ENCODE data around the gene SETD2. TPM values are rescaled to one million over a fixed set of nuclear protein-coding genes. Genes with fewer than 3 reads are reported as not detected.

Gene SETD2
- total RNA-seq, 1 donor from 2014 or later: 53.2 TPM

- no peak overlapping the region for H3K4me3 Mint-ChIP-seq
- H3K27ac Mint-ChIP-seq: peak overlapping the region; percentile 66
- H3K4me1 Mint-ChIP-seq (ENCODE audit: unreplicated experiment): peaks cover 14% of the 10 kb centered on the region
- no peak for TF ChIP-seq CTCF (conservative IDR thresholded peaks at IDR 0.05)
- no peaks in the 10 kb centered on the region for H3K27me3 Mint-ChIP-seq
- H3K36me3 Mint-ChIP-seq: peaks cover 5% of the 10 kb centered on the region
- no peak for DNase-seq (ENCODE audit: extremely low spot score, unreplicated experiment)
- no peaks in the 10 kb centered on the region for H3K9me3 Mint-ChIP-seq
These were observed 173.1 kb downstream of the SETD2 start for GRCh38 chr3:46990573-46991374.

DNA sequence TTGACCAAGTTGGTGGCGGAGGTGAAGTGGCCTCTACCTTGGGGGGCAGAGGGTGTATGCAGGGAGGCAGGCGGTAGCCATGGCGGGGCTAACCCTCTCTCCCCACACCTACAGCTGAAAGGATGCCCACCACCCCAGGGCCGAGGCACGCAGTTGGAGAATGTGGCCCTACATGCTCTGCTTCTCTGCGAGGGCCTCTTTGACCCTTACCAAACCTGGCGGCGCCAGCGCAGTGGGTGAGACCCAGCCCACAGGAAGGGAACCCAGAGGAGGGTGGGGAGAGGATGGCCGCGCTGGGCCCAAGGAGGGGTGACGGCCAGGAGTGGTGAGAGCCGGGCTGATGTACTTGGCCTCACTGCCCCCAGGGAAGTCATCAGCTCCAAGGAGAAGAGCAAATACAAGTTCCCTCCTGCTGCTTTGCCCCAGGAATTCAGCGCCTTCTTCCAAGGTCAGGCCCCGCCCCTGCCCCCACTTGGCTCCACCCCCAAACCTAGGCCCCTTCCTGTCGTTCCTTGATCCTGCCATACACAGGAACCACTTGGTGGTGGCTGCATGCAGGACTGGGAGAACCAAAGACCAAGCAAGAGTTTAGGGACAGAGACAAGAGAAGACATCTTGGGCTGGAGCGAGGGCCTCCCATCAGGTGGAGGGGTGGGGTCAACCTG is 174.6 kb downstream of the SETD2 start:
- peaks cover 5% of the 10 kb centered on the region for H3K36me3 Mint-ChIP-seq

GRCh38 chr3:46988616-46989015 is 175.3 kb downstream of the SETD2 start:
- Mint-ChIP-seq H3K9me3 (no peaks in the 10 kb centered on the region), H3K4me3 (no peak overlapping the region), H3K27ac (no peak overlapping the region), H3K4me1 (ENCODE audit: unreplicated experiment) (peaks cover 20% of the 10 kb centered on the region), H3K27me3 (no peaks in the 10 kb centered on the region), H3K36me3 (peaks cover 5% of the 10 kb centered on the region)
- no peak for DNase-seq (ENCODE audit: extremely low spot score, unreplicated experiment)
- no peak for TF ChIP-seq CTCF (conservative IDR thresholded peaks at IDR 0.05)

More for the DNA sequence above, 174.6 kb downstream of the SETD2 start:
- H3K27me3 Mint-ChIP-seq: no peaks in the 10 kb centered on the region
- TF ChIP-seq CTCF (conservative IDR thresholded peaks at IDR 0.05): no peak
- H3K9me3 Mint-ChIP-seq: no peaks in the 10 kb centered on the region
- no peak overlapping the region for H3K27ac Mint-ChIP-seq
- no peak for DNase-seq (ENCODE audit: extremely low spot score, unreplicated experiment)
- H3K4me1 Mint-ChIP-seq (ENCODE audit: unreplicated experiment): peaks cover 20% of the 10 kb centered on the region
- H3K4me3 Mint-ChIP-seq: no peak overlapping the region

DNA sequence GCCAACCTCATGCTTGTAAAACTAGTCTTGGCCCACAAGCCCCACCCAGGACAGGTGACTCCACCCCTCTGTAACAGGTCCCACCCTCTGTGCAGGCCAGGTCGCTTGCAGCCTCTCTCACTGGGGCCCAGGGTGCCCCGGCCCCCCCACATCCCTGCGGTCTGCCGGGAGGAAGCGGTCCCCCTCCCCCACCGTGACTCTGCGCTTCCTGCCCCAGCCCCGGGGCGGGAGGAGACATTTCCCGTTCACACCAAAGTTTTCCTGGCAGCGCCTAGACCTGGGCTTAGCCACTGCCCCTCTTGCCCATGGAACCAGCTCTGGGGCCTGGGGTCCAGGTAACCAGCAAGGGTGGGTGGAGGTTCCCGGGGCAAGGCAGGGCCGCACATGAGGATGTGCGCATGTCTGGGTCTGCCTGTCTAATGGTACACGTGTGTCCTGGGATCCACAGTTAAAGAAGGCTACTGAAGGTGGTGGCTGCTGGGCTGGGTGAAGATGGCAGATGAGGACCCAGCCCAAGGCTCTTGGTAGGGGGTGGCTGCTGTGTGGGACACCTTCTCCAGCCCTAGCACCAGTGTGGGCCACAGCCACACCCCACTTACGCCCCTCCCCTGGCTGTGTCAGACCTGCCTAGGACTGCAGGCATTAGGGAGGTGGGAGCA is 176.0 kb downstream of the SETD2 start:
- no peak for TF ChIP-seq CTCF (conservative IDR thresholded peaks at IDR 0.05)
- Mint-ChIP-seq H3K4me3 (no peak overlapping the region), H3K36me3 (peaks cover 5% of the 10 kb centered on the region), H3K4me1 (ENCODE audit: unreplicated experiment) (peaks cover 20% of the 10 kb centered on the region), H3K9me3 (no peaks in the 10 kb centered on the region), H3K27ac (no peak overlapping the region), H3K27me3 (no peaks in the 10 kb centered on the region)
- no peak for DNase-seq (ENCODE audit: extremely low spot score, unreplicated experiment)

GRCh38 chr3:46987319-46987742 is 176.6 kb downstream of the SETD2 start:
- Mint-ChIP-seq H3K27me3 (no peaks in the 10 kb centered on the region), H3K9me3 (no peaks in the 10 kb centered on the region), H3K4me1 (ENCODE audit: unreplicated experiment) (peaks cover 20% of the 10 kb centered on the region), H3K27ac (peak overlapping the region; percentile 90), H3K4me3 (no peak overlapping the region), H3K36me3 (peaks cover 5% of the 10 kb centered on the region)
- DNase-seq (ENCODE audit: extremely low spot score, unreplicated experiment): no peak
- no peak for TF ChIP-seq CTCF (conservative IDR thresholded peaks at IDR 0.05)
